Measurements from ENCODE around the gene ANKFN1. TPM values are rescaled to one million over a fixed set of nuclear protein-coding genes. Genes with fewer than 3 reads are reported as not detected.

Gene ANKFN1
- total RNA-seq, 2 donors from 2014 or later = 0.26 to 0.33 TPM

- Histone ChIP-seq H3K4me3 (no peak overlapping the region), H3K9me3 (no peaks in the 10 kb centered on the region), H3K27ac (no peak overlapping the region), H3K27me3 (no peaks in the 10 kb centered on the region), H3K36me3 (replicated peaks in 1 of 2; ENCODE audit: insufficient read depth in 1 of 2, low read depth in 2 of 2) (no peaks in the 10 kb centered on the region), H3K4me1 (no peaks in the 10 kb centered on the region)
- DNase-seq = no peak
- intact Hi-C loops (cut with DNase I) = no loop called here
- TF ChIP-seq CTCF (IDR thresholded peaks at IDR 0.05) = no peak
- TF ChIP-seq POLR2A (IDR thresholded peaks at IDR 0.05) = no peak
- WGBS, 2 donors = 43% methylated on average over 3 of the region's 3 CpGs
- no peak for ATAC-seq
Measured at GRCh38 chr17:56431736-56432135, 278.5 kb downstream of the ANKFN1 start.

- Histone ChIP-seq H3K4me3 (no peak overlapping the region), H3K9me3 (no peaks in the 10 kb centered on the region), H3K4me1 (no peaks in the 10 kb centered on the region), H3K27ac (no peak overlapping the region), H3K36me3 (replicated peaks in 1 of 2; ENCODE audit: insufficient read depth in 1 of 2, low read depth in 2 of 2) (no peaks in the 10 kb centered on the region), H3K27me3 (no peaks in the 10 kb centered on the region)
- intact Hi-C loops (cut with DNase I) = no loop called here
- DNase-seq (no peak), ATAC-seq (no peak)
- TF ChIP-seq CTCF (IDR thresholded peaks at IDR 0.05) (no peak), POLR2A (IDR thresholded peaks at IDR 0.05) (no peak)
- 74 to 77% methylated on average over 4 of the region's 4 CpGs for WGBS, 2 donors
Measured at GRCh38 chr17:56432443-56432842, 279.2 kb downstream of the ANKFN1 start.

- WGBS, 2 donors = 65 to 68% methylated on average over 10 of the region's 10 CpGs
- Histone ChIP-seq H3K9me3 (no peaks in the 10 kb centered on the region), H3K4me3 (no peak overlapping the region), H3K36me3 (replicated peaks in 1 of 2; ENCODE audit: insufficient read depth in 1 of 2, low read depth in 2 of 2) (no peaks in the 10 kb centered on the region), H3K27me3 (no peaks in the 10 kb centered on the region), H3K27ac (no peak overlapping the region), H3K4me1 (no peaks in the 10 kb centered on the region)
- ATAC-seq = no peak
- DNase-seq = no peak
- TF ChIP-seq CTCF (IDR thresholded peaks at IDR 0.05) (no peak), POLR2A (IDR thresholded peaks at IDR 0.05) (no peak)
- intact Hi-C loops (cut with DNase I) = no loop called here
Measured at GRCh38 chr17:56434610-56435009, 281.3 kb downstream of the ANKFN1 start.

GRCh38 chr17:56436142-56436541 lies 282.9 kb downstream of the ANKFN1 start:
- Histone ChIP-seq H3K27me3 (no peaks in the 10 kb centered on the region), H3K9me3 (no peaks in the 10 kb centered on the region), H3K27ac (no peak overlapping the region), H3K4me1 (no peaks in the 10 kb centered on the region), H3K36me3 (replicated peaks in 1 of 2; ENCODE audit: insufficient read depth in 1 of 2, low read depth in 2 of 2) (no peaks in the 10 kb centered on the region), H3K4me3 (no peak overlapping the region)
- intact Hi-C loops (cut with DNase I) = no loop called here
- TF ChIP-seq POLR2A (IDR thresholded peaks at IDR 0.05) (no peak), CTCF (IDR thresholded peaks at IDR 0.05) (no peak)
- no peak for DNase-seq
- no peak for ATAC-seq
- 67 to 75% methylated on average over 4 of the region's 4 CpGs for WGBS, 2 donors

- H3K27ac ChIP-seq = no peak overlapping the region
- intact Hi-C loops (cut with DNase I) = no loop called here
- 37 to 43% methylated on average over 2 of the region's 2 CpGs for WGBS, 2 donors
- no peak overlapping the region for H3K4me3 ChIP-seq
- H3K4me1 ChIP-seq = no peaks in the 10 kb centered on the region
- ATAC-seq (no peak), DNase-seq (no peak)
- H3K27me3 ChIP-seq = no peaks in the 10 kb centered on the region
- no peaks in the 10 kb centered on the region for H3K36me3 ChIP-seq (replicated peaks in 1 of 2; ENCODE audit: insufficient read depth in 1 of 2, low read depth in 2 of 2)
- TF ChIP-seq CTCF (IDR thresholded peaks at IDR 0.05) (no peak), POLR2A (IDR thresholded peaks at IDR 0.05) (no peak)
- no peaks in the 10 kb centered on the region for H3K9me3 ChIP-seq
Measured at GRCh38 chr17:56440419-56440818, 287.1 kb downstream of the ANKFN1 start.

Data from body of pancreas (tissue), 4 donors.